AG10803 (cell line): ENCODE data around the gene GBF1.

Experiments
- DNase-seq: peaks from one replicate; pipeline ENCODE4 v3.0.0; 2010; ENCODE audit warnings: low read depth
- H3K4me3 ChIP-seq: 2 replicates; pipeline ENCODE4 v1.5.1; 2011; ENCODE audit warnings: mild to moderate bottlenecking, low read length, control low read depth
- CTCF ChIP-seq: conservative IDR thresholded peaks from 2 replicates; pipeline ENCODE4 v1.5.1; 2011; ENCODE audit warnings: mild to moderate bottlenecking, low read length, control low read depth, inconsistent platforms

Gene GBF1

GRCh38 chr10:102324061-102324460 lies 78.7 kb downstream of the GBF1 start:
- H3K4me3 ChIP-seq = no peak overlapping the region
- peak; percentile 59 for DNase-seq
- no peak for TF ChIP-seq CTCF

GRCh38 chr10:102326031-102326430 lies 80.7 kb downstream of the GBF1 start:
- no peak for DNase-seq
- no peak for TF ChIP-seq CTCF
- H3K4me3 ChIP-seq = no peak overlapping the region

DNA sequence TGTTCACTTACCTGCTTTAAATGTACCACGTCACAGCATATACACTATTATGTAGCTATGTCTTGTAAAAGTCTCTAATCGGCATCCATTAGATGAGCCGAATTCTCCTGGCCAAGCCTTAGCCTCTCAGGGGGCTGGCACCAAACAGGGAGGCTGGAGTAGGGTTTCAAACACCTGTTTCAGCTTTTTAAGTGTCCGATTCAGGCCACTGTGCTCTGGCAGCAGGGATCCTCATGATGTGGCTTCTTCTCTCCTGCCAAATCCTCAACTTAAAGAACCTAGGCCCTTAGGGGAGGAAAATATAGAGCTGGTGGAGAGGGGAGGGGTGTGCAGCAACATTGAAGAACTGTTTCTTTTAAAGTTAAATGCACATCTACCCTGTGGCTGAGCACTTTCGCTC lies 81.7 kb downstream of the GBF1 start:
- DNase-seq = no peak
- H3K4me3 ChIP-seq = no peak overlapping the region
- no peak for TF ChIP-seq CTCF

DNA sequence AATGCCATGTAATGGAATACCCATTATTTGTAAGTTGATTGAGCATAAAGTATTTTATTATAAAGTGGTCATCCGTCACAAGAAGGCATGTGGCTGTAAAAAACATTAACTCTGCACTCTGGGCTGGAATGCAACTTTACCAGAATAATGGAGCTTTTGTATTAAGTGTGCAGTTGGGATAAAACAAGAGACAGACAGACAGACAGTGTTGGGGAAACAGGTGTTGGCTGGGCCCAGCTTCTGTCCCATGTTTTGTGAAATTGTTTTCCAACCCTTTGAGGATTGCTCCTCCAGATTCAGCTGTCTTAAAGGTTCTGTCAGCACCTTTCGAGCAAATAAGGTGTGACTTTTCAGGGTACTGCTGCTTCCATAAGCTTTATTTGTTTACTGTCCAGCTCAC lies 82.3 kb downstream of the GBF1 start:
- no peak overlapping the region for H3K4me3 ChIP-seq
- no peak for DNase-seq
- no peak for TF ChIP-seq CTCF

- TF ChIP-seq CTCF = no peak
- no peak overlapping the region for H3K4me3 ChIP-seq
Measured at GRCh38 chr10:102332772-102333171, 87.4 kb downstream of the GBF1 start.

GRCh38 chr10:102334101-102334500 lies 88.8 kb downstream of the GBF1 start:
- TF ChIP-seq CTCF = no peak
- peak; percentile 39 for DNase-seq
- H3K4me3 ChIP-seq = no peak overlapping the region

More at GRCh38 chr10:102332772-102333171, 87.4 kb downstream of the GBF1 start:
- no peak for DNase-seq

- H3K4me3 ChIP-seq = no peak overlapping the region
- no peak for TF ChIP-seq CTCF
- DNase-seq = peak; percentile 49
Measured at GRCh38 chr10:102335184-102335583, 89.9 kb downstream of the GBF1 start.
